Spleen (tissue), 7 donors: ENCODE data around the gene B9D1.

Source experiments
- POLR2A ChIP-seq, 3 donors: fragments of 450-650 bp; IDR thresholded peaks; one replicate each; pipeline ENCODE4 v1.5.1; 2017; ENCODE audit warnings: antibody characterized with exemption in 3 of 3, mild to moderate bottlenecking in 1 of 3
- POLR2AphosphoS5 ChIP-seq, 3 donors: sonication (generic); formaldehyde crosslinking; IDR thresholded peaks; one replicate each; pipeline ENCODE4 v1.5.1; 2017; ENCODE audit warnings: antibody characterized with exemption in 3 of 3
- TF ChIP-seq, protein P1 (sequence below), 11 experiments: fragments of 200-600 bp in 7 of 11; fragments of 450-650 bp in 4 of 11; sonication (generic) in 4 of 11; IDR thresholded peaks in 8 of 11; conservative IDR thresholded peaks in 3 of 11; 1 replicate in 7 of 11; 2 replicates in 4 of 11; pipeline versions ENCODE4 v1.4.0 to v1.8.0; 2016 to 2021; ENCODE audit warnings: antibody characterized with exemption in 11 of 11, inconsistent platforms in 4 of 11, mild to moderate bottlenecking in 1 of 11
- donor health status: DM: no; HTN: no; CAD: no; lungs with moderate emphysema.
- donor health status: DM: no; HTN: no; CAD: no.
- donor health status: DM: no; HTN: no; CAD: no.

DNA sequence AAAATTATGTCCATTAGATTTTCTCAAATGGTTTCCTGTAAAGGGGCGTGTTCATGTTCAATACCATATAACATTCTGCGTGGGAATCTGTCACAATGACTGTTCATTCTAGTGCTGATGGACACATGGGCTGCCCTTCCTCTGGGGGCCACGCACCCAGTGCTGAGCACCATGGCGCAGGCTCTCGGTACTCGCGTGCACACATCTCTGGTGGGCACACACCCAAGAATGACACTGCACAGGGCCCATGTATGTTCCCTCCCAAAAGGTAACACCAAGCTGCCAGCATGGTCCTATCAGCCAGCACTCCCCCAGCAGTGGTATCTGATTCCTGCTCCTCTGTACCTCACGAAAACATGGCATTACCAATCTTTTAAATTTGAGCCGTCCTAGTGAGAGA is 13.7 kb downstream of the B9D1 start:
- no peak for TF ChIP-seq POLR2A (IDR thresholded peaks at IDR 0.05)
- TF ChIP-seq, protein P1, sequence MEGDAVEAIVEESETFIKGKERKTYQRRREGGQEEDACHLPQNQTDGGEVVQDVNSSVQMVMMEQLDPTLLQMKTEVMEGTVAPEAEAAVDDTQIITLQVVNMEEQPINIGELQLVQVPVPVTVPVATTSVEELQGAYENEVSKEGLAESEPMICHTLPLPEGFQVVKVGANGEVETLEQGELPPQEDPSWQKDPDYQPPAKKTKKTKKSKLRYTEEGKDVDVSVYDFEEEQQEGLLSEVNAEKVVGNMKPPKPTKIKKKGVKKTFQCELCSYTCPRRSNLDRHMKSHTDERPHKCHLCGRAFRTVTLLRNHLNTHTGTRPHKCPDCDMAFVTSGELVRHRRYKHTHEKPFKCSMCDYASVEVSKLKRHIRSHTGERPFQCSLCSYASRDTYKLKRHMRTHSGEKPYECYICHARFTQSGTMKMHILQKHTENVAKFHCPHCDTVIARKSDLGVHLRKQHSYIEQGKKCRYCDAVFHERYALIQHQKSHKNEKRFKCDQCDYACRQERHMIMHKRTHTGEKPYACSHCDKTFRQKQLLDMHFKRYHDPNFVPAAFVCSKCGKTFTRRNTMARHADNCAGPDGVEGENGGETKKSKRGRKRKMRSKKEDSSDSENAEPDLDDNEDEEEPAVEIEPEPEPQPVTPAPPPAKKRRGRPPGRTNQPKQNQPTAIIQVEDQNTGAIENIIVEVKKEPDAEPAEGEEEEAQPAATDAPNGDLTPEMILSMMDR (IDR thresholded peaks at IDR 0.05 in 8 of 11, conservative IDR thresholded peaks at IDR 0.05 in 3 of 11), result no peak
- TF ChIP-seq POLR2AphosphoS5 (IDR thresholded peaks at IDR 0.05), result no peak
